B cell (primary cell): Measurements from ENCODE around the gene KCTD5.

Experiments used
- EZH2 ChIP-seq: IDR thresholded peaks from 2 replicates; pipeline ENCODE4 v1.6.1; 2012; ENCODE audit warnings: borderline replicate concordance, low read depth, mild to moderate bottlenecking, moderate library complexity, low read length; ENCODE audit not compliant: insufficient read depth, poor library complexity, severe bottlenecking
- TF ChIP-seq, protein P1 (sequence below): fragments of 200-600 bp; IDR thresholded peaks from one replicate; pipeline ENCODE4 v1.8.0; 2022; ENCODE audit warnings: antibody characterized with exemption, mild to moderate bottlenecking

DNA sequence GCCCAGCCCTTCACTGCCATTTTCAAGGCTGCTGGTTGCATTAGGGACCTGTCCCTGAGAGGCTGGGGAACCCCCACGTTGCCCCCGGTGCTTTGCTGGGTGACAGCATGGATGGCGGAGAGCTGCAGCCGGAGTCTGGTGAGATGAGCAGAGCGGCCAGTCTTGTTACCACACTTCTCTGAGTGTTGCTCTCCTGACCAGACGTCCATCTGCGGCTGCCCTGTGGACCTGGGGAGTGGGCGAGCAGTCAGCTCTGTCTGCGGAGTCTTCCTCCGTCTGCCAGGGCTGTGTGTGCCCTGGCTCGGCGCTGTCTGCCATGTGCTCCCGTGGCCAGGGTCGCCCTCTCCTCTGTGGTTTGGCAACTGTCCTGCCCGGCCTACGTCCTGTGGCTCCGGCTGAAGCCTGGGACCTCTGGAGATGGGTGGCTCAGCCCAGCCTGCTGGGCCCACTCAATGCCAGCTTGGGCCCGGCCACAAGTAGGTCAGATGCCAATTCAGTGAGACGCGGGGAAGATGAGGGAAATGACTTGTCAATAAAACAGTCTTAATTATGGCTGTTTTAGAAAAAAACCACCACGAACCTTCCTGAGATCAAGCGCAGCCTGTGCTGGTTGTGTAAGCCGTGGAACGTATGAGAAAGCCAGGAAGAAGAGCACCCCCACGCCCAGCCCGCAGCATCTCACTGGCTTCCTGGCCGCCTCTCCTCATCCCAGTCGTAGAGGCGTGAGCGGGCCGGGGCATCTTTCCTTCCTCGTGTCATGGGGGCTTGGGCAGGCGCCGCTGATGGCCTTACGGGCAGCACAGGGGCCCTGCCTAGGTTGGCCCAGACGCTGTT is 7.9 kb downstream of the KCTD5 start:
- TF ChIP-seq, protein P1, sequence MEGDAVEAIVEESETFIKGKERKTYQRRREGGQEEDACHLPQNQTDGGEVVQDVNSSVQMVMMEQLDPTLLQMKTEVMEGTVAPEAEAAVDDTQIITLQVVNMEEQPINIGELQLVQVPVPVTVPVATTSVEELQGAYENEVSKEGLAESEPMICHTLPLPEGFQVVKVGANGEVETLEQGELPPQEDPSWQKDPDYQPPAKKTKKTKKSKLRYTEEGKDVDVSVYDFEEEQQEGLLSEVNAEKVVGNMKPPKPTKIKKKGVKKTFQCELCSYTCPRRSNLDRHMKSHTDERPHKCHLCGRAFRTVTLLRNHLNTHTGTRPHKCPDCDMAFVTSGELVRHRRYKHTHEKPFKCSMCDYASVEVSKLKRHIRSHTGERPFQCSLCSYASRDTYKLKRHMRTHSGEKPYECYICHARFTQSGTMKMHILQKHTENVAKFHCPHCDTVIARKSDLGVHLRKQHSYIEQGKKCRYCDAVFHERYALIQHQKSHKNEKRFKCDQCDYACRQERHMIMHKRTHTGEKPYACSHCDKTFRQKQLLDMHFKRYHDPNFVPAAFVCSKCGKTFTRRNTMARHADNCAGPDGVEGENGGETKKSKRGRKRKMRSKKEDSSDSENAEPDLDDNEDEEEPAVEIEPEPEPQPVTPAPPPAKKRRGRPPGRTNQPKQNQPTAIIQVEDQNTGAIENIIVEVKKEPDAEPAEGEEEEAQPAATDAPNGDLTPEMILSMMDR: no peak
- no peak for TF ChIP-seq EZH2
